ENCODE measurements around the gene VSIG1.

VSIG1 gene

DNA sequence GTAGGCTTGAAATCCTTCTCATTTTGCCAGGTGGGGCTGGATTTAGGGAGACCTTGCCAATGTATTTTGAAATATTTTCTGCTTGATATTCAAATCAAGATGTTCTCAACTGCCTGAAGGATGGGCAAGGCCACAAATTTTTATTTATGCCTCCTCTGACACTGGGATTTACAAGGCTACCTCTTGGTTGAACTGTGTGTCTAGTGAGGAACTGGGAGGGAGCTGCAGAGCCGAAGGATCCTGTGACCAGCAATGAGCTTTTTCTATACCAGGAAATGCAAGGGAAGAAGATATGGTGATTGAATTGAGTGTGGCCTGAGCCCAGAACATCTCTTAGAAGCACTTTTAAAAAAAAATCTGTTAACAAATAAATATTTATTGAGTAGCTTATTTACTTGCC lies 14.9 kb downstream of the VSIG1 start:
- FAIRE-seq, result no peak
- DNase-seq (ENCODE audit: insufficient read length, low spot score), result no peak
- TF ChIP-seq TAF1 (IDR thresholded peaks at IDR 0.05; ENCODE audit: low read depth, low read length), result no peak

DNA sequence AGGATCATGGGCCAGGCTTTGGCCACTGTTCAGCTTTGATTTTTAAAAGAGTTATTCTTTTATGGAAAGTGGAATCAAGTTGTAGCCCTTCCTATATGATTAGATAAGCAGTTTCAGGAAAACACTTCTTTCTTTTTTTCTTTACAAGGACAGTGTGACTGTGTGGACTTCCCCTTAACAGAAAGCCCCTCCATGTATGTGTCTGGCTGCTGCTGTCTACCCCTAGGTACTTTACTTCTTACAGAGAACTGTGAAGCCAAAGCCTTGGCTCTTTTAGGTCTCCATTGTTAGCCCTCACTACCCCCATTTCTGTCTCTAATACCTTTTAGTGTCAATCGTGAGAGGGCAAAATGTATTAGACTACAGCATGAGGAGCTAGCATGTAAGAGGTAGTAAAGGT lies 19.1 kb downstream of the VSIG1 start:
- TF ChIP-seq SPI1 (IDR thresholded peaks at IDR 0.05; ENCODE audit: low read depth, low read length) (no peak), POLR2A (IDR thresholded peaks at IDR 0.05; ENCODE audit: low read depth, low read length) (no peak), POU2F2 (IDR thresholded peaks at IDR 0.05; ENCODE audit: low read depth, low read length) (no peak), PAX5 (IDR thresholded peaks at IDR 0.05; ENCODE audit: insufficient read depth, low read length, severe bottlenecking) (no peak), TAF1 (IDR thresholded peaks at IDR 0.05; ENCODE audit: low read depth, low read length) (no peak), POLR2AphosphoS5 (IDR thresholded peaks at IDR 0.05; ENCODE audit: low read depth, low read length) (no peak)
- DNase-seq (ENCODE audit: insufficient read length, low spot score) (no peak), FAIRE-seq (no peak)

DNA sequence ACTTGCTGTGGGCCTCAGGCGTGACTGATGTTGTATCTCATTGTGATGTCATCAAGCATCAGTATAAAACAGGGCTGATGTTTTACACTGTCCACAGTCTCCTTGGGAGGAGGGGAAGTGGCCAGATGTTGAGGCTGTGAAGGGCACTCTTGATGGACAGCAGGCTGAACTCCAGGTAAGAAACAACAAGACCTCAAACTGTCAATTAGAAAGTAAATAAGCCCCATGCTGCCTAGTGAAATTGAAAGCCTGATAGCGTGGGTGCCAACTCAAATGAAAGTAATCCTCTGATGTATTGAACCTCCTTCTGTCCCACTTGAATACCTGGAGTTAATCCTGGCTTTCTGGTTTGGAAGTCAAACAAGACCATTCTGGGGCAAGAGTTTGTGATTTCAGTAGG lies 19.7 kb downstream of the VSIG1 start:
- FAIRE-seq, result peak; percentile 72
- no peak for DNase-seq (ENCODE audit: insufficient read length, low spot score)
- TF ChIP-seq POLR2A (IDR thresholded peaks at IDR 0.05; ENCODE audit: low read depth, low read length) (no peak), TAF1 (IDR thresholded peaks at IDR 0.05; ENCODE audit: low read depth, low read length) (no peak), PAX5 (IDR thresholded peaks at IDR 0.05; ENCODE audit: insufficient read depth, low read length, severe bottlenecking) (no peak), POLR2AphosphoS5 (IDR thresholded peaks at IDR 0.05; ENCODE audit: low read depth, low read length) (no peak), POU2F2 (IDR thresholded peaks at IDR 0.05; ENCODE audit: low read depth, low read length) (no peak), SPI1 (IDR thresholded peaks at IDR 0.05; ENCODE audit: low read depth, low read length) (no peak)

DNA sequence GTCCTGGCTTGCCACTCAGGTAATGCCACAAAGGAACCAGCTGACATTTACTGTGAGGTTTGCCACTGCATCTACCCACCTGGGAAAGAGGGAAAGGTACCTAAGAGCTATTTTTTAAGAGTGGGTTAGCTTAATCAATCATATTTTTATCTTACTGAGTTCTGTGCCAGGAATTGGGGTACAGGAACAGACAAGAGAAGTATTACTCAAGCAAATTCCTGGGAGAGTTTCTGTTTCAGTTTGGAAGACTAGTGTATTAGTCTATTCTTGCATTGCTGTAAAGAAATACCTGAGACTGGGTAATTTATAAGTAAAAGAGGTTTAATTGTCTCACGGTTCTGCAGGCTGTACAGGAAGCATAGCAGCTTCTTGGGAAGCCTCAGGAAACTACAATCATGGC lies 23.3 kb downstream of the VSIG1 start:
- TF ChIP-seq POLR2AphosphoS5 (IDR thresholded peaks at IDR 0.05; ENCODE audit: low read depth, low read length) (no peak), TAF1 (IDR thresholded peaks at IDR 0.05; ENCODE audit: low read depth, low read length) (no peak), POU2F2 (IDR thresholded peaks at IDR 0.05; ENCODE audit: low read depth, low read length) (no peak), POLR2A (IDR thresholded peaks at IDR 0.05; ENCODE audit: low read depth, low read length) (no peak), SPI1 (IDR thresholded peaks at IDR 0.05; ENCODE audit: low read depth, low read length) (no peak), PAX5 (IDR thresholded peaks at IDR 0.05; ENCODE audit: insufficient read depth, low read length, severe bottlenecking) (no peak)
- FAIRE-seq (no peak), DNase-seq (ENCODE audit: insufficient read length, low spot score) (no peak)

DNA sequence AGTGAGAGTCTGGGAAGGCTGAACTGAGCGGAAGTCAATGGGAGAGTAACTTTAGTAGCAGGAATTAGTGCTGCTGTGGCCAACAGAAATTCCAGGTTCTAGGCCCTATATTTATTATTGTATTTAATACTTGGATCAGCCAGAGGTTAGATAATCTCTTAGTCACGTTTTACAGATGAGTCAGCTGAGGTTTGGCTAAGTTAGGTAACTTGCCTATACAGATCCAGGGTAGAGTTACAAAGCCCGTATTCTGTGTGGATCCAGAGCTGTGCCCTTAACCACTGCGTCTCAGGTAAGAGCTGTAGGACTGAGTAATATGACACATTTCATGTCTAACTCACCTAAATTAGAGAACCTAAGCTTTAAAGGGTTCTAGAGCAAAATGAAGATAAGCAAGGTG lies 26.0 kb downstream of the VSIG1 start:
- FAIRE-seq (no peak), DNase-seq (ENCODE audit: insufficient read length, low spot score) (no peak)
- TF ChIP-seq POLR2A (IDR thresholded peaks at IDR 0.05; ENCODE audit: low read depth, low read length), result no peak

DNA sequence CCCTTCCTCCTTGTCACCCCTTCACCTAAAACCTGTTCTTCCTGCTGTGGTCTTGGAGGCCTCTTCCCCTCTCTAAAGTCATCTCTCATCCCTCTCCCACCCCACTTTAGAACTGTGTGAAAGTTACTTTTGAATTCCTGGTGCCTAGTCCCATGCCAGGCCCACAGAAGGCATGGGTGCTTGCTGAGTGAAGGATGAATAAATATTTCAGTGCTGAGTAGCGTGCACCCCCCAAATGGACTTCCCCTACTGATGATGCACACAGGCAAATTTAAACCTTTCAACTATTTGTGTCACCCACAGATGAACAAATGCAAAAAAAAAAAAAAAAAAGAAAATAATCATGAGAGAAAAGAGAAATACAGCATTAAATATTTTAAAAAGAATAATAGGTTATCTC lies 26.7 kb downstream of the VSIG1 start:
- no peak for TF ChIP-seq POU2F2 (IDR thresholded peaks at IDR 0.05; ENCODE audit: low read depth, low read length)
- TF ChIP-seq SPI1 (IDR thresholded peaks at IDR 0.05; ENCODE audit: low read depth, low read length), result no peak
- no peak for TF ChIP-seq POLR2A (IDR thresholded peaks at IDR 0.05; ENCODE audit: low read depth, low read length)
- DNase-seq (ENCODE audit: insufficient read length, low spot score), result no peak
- FAIRE-seq, result no peak

DNA sequence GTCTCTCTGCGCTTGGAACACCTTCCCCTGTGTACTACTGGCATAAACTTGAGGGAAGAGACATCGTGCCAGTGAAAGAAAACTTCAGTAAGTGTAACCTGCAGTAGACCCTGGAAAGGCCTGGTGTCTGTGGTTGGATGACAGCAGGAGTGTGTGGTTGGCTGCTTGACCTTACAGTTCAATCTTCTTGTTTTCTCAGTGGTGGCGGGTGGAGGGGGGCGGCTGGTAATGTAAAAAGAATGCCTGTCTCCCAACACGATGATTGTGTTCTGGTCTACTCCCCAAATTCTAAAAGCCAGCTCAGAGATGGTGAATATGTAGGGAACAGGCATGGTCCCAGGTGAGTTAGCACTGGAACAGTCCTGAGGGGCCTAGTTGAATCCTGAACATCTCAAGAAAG lies 27.9 kb downstream of the VSIG1 start:
- no peak for TF ChIP-seq PAX5 (IDR thresholded peaks at IDR 0.05; ENCODE audit: insufficient read depth, low read length, severe bottlenecking)
- TF ChIP-seq POLR2A (IDR thresholded peaks at IDR 0.05; ENCODE audit: low read depth, low read length), result no peak
- no peak for TF ChIP-seq POLR2AphosphoS5 (IDR thresholded peaks at IDR 0.05; ENCODE audit: low read depth, low read length)
- no peak for TF ChIP-seq POU2F2 (IDR thresholded peaks at IDR 0.05; ENCODE audit: low read depth, low read length)
- TF ChIP-seq SPI1 (IDR thresholded peaks at IDR 0.05; ENCODE audit: low read depth, low read length), result no peak
- TF ChIP-seq TAF1 (IDR thresholded peaks at IDR 0.05; ENCODE audit: low read depth, low read length), result no peak
- FAIRE-seq (no peak), DNase-seq (ENCODE audit: insufficient read length, low spot score) (no peak)

DNA sequence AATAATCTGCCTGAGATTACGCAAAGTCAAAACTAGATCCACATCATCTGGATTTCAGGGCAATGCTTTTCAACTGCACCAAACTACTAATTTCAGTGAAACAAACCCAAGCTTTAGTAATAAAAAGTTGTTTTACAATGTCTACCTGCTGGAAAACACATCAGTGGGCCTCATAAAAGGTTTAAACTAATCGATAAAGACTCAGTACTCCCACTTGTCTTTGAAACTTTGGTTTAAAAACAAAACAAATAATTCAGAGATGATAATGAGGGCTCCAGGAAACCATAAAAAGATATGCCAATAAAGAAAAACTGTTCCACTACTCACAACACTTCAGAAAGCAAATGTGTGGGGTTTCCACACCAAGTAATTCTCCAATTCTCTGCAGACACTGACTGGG lies 36.2 kb downstream of the VSIG1 start:
- no peak for TF ChIP-seq TAF1 (IDR thresholded peaks at IDR 0.05; ENCODE audit: low read depth, low read length)
- TF ChIP-seq PAX5 (IDR thresholded peaks at IDR 0.05; ENCODE audit: insufficient read depth, low read length, severe bottlenecking), result no peak
- no peak for TF ChIP-seq SPI1 (IDR thresholded peaks at IDR 0.05; ENCODE audit: low read depth, low read length)
- no peak for TF ChIP-seq POLR2A (IDR thresholded peaks at IDR 0.05; ENCODE audit: low read depth, low read length)
- TF ChIP-seq POLR2AphosphoS5 (IDR thresholded peaks at IDR 0.05; ENCODE audit: low read depth, low read length), result no peak
- TF ChIP-seq POU2F2 (IDR thresholded peaks at IDR 0.05; ENCODE audit: low read depth, low read length), result no peak
- DNase-seq (ENCODE audit: insufficient read length, low spot score) (no peak), FAIRE-seq (no peak)

DNA sequence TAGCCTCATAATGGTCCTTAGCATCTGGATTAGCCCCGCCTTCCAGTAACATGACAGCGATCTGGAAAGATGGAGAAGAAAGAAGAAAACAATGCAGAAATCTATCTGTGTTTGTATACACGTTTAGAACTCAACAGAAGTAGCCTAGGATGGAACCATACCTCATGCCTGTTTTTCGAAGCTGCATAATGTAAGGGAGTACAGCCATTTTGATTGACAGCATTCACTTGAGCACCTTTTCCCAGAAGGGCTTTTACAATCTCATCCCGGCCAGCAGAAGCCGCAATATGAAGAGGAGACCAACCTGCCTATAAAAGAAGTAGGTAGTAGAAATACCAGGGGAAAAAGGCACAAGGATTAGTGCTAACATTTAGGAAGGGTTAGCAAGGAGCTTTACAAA lies 42.9 kb downstream of the VSIG1 start:
- DNase-seq (ENCODE audit: insufficient read length, low spot score), result no peak
- FAIRE-seq, result no peak
- TF ChIP-seq POLR2A (IDR thresholded peaks at IDR 0.05; ENCODE audit: low read depth, low read length) (no peak), POLR2AphosphoS5 (IDR thresholded peaks at IDR 0.05; ENCODE audit: low read depth, low read length) (no peak), POU2F2 (IDR thresholded peaks at IDR 0.05; ENCODE audit: low read depth, low read length) (no peak), PAX5 (IDR thresholded peaks at IDR 0.05; ENCODE audit: insufficient read depth, low read length, severe bottlenecking) (no peak), SPI1 (IDR thresholded peaks at IDR 0.05; ENCODE audit: low read depth, low read length) (no peak), TAF1 (IDR thresholded peaks at IDR 0.05; ENCODE audit: low read depth, low read length) (no peak)

DNA sequence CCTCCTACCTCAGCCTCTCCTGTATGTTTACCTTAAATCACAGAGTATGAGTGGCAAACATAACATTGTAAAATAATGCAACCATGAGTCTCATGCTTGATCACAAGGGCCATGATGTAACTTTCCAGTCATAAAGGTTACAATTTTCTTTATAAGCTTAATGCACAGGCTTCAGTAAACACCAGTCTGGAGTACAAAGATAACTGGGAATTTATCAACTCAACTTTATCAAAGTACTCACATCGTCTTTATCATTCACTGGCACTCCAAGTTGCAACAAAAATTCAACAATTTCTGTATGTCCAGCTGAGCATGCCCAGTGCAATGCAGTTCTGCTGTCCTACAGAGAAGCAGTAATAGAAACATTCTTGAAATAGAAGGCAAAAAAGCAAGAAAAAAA lies 43.6 kb downstream of the VSIG1 start:
- DNase-seq (ENCODE audit: insufficient read length, low spot score), result no peak
- FAIRE-seq, result no peak
- TF ChIP-seq POLR2AphosphoS5 (IDR thresholded peaks at IDR 0.05; ENCODE audit: low read depth, low read length), result no peak
- no peak for TF ChIP-seq POLR2A (IDR thresholded peaks at IDR 0.05; ENCODE audit: low read depth, low read length)
- TF ChIP-seq PAX5 (IDR thresholded peaks at IDR 0.05; ENCODE audit: insufficient read depth, low read length, severe bottlenecking), result no peak
- no peak for TF ChIP-seq SPI1 (IDR thresholded peaks at IDR 0.05; ENCODE audit: low read depth, low read length)
- no peak for TF ChIP-seq TAF1 (IDR thresholded peaks at IDR 0.05; ENCODE audit: low read depth, low read length)
- no peak for TF ChIP-seq POU2F2 (IDR thresholded peaks at IDR 0.05; ENCODE audit: low read depth, low read length)

Data from GM12891 (cell line).